Stimulated activated CD8-positive, alpha-beta memory T cell treated with anti-CD3 and anti-CD28 coated beads, Interleukin-7, amount 100 ng/mL, for 48 hours (primary cell): ENCODE results near the gene IPO5.

ENCODE experiments used
- DNase-seq, 2 donors: peaks; one replicate each; pipeline ENCODE4 v3.0.0-alpha.2; 2020; ENCODE audit warnings: low read depth in 1 of 2; ENCODE audit errors: extremely low read depth in 1 of 2

The IPO5 gene

GRCh38 chr13:97953376-97953970 lies at the start of gene IPO5:
Gene IPO5, plus strand, starts transcription at chr13:97953675. Its CDS starts 23,022 bp downstream, at chr13:97976697.
- DNase-seq, result no peak

GRCh38 chr13:97904059-97904458 lies 49.4 kb upstream of the IPO5 start:
- DNase-seq, result no peak

DNA sequence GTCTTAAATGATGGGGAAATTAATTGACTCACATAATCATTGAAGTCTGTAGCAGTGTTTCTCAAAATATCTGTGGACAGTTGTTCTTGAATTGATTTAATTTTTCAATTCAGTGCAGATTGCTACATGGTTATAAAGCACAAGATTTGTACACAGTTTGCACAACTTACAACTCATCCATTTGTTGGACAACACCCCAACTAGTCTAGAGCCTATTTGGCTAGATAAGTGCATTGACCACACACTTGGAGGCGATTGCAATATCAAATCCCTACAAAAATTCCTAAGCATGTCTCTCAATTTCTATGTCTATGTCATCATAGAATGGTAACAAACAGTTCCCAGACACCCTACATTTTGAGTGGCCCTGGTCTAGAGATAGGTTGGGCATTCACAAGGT lies 48.0 kb upstream of the IPO5 start:
- DNase-seq, result no peak

- no peak for DNase-seq
These were observed 42.0 kb upstream of the IPO5 start for GRCh38 chr13:97911311-97912138.

DNA sequence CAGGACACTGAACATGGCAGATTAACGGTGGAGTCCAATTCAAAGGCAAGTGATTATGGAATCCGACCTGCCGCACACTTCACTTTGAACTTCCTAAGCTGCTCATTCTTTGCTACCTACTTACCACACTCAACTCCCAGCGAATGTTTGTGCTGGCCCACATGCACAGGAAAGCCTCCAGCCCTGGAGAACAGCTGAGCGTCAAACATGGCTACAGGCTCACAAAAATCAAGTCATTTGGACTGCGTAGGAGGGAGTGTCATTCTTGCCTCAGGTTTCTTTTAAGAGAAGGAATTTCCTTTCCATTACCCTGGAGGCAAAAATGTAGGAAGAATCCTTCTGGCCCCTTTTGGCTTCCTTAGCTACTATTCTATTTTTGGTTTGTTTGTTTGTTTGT lies 41.3 kb upstream of the IPO5 start:
- DNase-seq, result no peak

DNA sequence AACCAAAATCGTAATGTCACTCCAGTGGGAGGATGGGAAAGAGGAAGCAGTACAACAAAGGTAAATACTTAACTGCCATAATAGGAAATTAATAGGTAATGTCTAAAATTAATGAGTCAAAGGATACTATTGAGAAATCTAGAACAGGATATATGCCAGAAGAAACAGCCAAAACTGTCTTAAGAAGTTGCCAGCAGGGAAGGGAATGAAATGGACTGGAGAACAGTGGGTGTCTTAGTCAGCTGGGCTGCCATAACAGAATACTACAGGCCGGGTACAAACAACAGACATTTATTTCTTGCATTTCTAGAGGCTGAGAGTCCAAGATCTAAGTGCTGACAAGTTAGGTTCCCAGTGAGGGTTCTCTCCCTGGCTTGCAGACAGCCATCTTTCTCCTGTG lies 40.3 kb upstream of the IPO5 start:
- no peak for DNase-seq

DNA sequence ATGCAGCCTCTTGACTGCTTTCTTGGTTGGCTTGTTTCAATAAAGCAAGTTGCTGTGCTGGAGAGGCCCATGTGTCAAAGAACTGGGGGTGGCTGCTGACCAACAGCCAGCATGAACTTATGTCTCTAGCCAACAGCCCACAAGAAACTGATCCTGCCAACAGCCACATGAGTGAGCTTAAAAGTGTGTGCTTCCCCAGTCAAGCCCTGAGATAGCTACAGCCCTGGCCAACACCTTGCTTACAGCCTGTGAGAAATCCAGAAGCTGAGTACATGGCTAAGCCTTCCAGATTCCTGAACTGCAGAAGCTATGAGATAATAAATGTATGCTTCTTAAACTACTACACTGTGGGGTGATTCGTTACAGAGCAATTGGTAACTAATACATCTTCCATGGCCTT lies 38.9 kb upstream of the IPO5 start:
- no peak for DNase-seq

GRCh38 chr13:97921176-97921816 lies 32.2 kb upstream of the IPO5 start:
- DNase-seq, result no peak

- no peak for DNase-seq
These were observed 25.2 kb upstream of the IPO5 start for GRCh38 chr13:97928301-97928700.

DNA sequence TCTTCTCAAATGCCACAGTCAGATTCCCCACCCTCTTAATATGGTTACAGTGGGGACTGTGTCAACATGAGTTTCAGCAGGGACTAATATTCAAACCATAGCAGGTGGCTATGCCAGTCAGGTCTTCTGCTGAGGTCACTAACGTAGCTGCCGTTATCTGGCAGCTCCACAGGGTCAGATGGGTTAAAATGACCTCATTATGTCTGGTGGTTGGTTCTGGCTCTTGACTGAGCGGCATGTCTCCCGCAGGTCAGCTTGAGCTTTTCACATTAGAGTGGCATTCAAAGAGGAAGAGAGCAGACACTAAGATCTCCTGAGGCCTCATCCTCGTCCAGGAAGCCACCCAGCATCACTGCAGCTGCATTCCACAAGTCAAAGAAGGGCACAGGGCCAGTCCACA lies 21.4 kb upstream of the IPO5 start:
- DNase-seq, result no peak

DNA sequence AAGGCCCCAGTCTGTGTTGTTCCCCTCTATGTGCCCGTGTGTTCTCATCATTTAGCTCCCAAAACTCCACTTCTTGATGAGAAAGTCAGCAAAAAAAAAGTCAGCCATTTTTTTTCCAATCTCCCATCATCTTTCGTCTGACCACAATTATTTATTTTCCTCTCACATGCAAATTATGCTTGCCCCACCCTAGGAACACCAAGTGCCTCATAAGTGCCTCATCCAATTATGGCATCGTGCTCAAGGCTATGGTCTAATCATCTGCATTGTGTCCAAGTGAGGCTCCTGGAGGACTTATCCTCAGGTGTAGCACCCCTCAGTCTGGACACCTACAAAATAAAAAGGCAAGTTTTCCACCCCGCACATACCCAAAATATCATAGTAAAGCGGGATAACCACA lies 20.8 kb upstream of the IPO5 start:
- no peak for DNase-seq

DNA sequence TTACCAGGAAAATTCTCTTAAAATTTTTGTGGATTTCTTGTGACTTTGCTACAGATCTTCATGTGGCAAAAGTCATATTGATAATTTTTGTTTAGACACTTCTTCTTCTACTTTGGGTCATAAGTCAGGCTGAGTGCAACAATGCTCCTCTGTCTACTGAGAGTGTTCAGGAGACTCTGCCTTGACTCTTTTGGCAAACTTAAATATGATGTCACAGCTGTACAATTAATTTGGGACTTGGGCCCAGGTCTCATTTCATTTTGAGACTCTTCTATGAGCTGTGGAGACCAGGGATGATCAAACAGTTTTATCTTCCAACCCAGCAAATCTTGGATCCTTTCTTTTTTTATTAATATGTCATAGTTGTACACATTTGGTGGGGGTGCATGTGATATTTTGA lies 19.7 kb upstream of the IPO5 start:
- DNase-seq, result no peak

GRCh38 chr13:97934590-97934989 lies 18.9 kb upstream of the IPO5 start:
- no peak for DNase-seq

DNA sequence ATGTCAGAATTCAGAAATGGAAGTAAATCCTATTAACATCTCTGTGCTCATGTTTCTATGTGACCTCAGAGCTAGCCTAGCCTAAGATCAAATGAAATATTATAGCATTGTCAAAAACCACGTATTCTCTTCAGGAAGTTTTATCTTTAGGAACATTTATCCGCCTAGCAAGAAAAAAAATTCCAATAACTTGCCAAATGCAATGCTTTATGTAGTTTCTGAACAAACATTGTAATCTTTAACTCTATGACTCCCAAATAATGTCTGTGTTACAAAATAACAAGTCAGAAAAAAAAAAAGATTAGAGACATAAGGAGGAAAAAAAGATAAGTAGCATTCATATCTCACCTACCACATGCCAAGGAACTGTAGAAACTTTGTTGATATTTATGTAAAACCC lies 18.4 kb upstream of the IPO5 start:
- no peak for DNase-seq

- DNase-seq, result no peak
These were observed 17.4 kb upstream of the IPO5 start for GRCh38 chr13:97936036-97936435.

DNA sequence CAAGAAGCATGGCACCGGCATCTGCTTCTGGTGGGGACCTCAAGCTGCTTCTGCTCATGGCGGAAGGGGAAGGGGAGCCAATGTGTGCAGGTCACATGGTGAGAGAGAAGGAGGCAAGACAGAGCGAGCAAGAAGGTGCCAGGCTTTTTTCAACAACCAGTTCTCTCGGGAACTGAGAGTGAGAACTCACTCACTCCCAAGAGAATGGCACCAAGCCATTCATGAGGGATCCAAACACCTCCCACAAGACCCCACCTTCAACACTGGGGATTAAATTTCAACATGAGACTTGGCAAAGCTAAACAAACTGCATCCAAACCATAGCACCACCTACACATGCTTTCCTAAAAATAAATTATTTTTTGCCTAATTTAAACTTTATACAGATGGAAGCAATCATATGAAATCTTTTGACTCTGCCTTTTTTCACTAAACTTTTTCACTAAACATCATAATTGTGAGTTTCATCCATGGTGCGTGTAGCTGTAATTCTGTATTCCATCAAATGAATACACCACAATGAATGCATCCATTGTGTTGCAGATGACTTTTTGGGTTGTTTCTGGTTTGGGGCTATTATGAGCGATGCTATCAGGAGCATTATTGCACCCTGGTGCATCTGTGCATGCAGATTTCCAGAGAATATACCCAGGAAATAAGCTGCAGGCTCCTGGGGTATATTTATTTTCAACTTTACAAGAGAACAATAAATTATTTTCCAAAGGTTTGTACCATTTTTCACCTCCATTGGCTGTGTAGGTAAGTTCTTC lies 14.6 kb upstream of the IPO5 start:
- no peak for DNase-seq

- DNase-seq, result no peak
These were observed 9.0 kb upstream of the IPO5 start for GRCh38 chr13:97944396-97945029.

DNA sequence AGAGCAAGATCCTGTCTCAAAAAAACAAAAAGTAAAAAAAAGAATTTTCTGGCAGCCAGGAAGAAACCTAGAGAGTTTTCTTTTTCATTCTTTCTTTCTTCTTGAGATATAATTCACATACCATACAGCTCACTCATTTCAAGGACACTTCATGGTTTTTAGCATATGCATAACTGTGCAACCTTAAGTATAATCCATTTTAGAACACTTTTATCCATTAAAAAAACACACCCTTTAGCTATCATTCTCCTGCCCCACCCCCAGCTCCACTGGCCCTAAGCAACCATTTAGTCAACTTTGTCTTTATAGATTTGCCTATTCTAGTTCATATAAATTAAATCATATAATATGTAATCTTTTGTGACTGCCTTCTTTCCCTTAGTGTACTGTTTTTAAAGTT lies 8.1 kb upstream of the IPO5 start:
- DNase-seq, result no peak

DNA sequence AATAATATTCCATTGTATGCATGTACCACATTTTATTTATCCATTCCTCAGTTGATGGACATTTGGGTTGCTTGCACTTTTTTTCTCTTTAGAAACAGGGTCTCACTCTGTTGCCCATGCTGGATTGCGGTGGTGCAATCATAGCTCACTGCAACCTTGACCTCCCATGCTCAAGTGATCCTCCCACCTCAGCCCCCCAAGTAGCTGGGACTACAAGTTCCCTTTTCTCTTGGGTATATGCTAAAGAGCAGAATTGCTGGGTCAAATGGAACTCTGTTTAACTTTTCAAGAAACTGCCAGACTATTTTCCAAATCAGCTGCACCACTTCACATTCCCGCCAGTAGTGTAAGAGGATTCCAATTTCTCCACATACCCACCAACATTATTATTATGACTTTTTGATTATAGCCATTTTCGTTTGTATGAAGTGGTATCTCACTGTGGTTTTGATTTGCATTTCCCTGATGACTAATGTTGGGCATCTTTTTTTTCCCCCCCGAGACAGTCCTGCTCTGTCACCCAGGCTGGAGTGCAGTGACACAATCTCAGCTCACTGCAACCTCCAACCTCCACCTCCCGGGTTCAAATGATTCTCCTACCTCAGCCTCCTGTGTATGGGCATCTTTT lies 7.6 kb upstream of the IPO5 start:
- no peak for DNase-seq

- DNase-seq, result no peak
These were observed 6.4 kb upstream of the IPO5 start for GRCh38 chr13:97946951-97947588.
